Stomach smooth muscle (tissue), 2 donors: ENCODE results near the gene SUZ12.
"Not testable (repeated sequence)": the region's sequence is repeated elsewhere in the genome, so short reads cannot be mapped to it uniquely, and the experiment has no call there.

Experiments
- H3K27ac ChIP-seq: one replicate; pipeline ENCODE4 v1.7.0; 2013; ENCODE audit warnings: mild to moderate bottlenecking, low read length, inconsistent platforms
- H3K27me3 ChIP-seq, 2 donors: one replicate each; pipeline ENCODE4 v1.7.0; 2013; ENCODE audit warnings: low read length in 2 of 2; ENCODE audit not compliant: insufficient read depth in 2 of 2, control insufficient read depth in 1 of 2
- H3K36me3 ChIP-seq, 2 donors: one replicate each; pipeline ENCODE4 v1.7.0; 2013; ENCODE audit warnings: low read length in 2 of 2; ENCODE audit not compliant: control insufficient read depth in 2 of 2, insufficient read depth in 2 of 2
- H3K4me1 ChIP-seq: one replicate; pipeline ENCODE4 v1.7.0; 2013; ENCODE audit warnings: low read length; ENCODE audit not compliant: control insufficient read depth, insufficient read depth
- H3K4me3 ChIP-seq, 2 donors: one replicate each; pipeline ENCODE4 v1.7.0; 2013; ENCODE audit warnings: low read length in 2 of 2
- H3K9ac ChIP-seq, 2 donors: one replicate each; pipeline ENCODE4 v1.7.0; 2013; ENCODE audit warnings: low read length in 2 of 2, mild to moderate bottlenecking in 1 of 2
- H3K9me3 ChIP-seq, 2 donors: one replicate each; pipeline ENCODE4 v1.7.0; 2013; ENCODE audit warnings: low read length in 2 of 2; ENCODE audit not compliant: control insufficient read depth in 2 of 2
- donor health status: healthy.
- donor health status: Pancreatic carcinoma.

SUZ12 gene

DNA sequence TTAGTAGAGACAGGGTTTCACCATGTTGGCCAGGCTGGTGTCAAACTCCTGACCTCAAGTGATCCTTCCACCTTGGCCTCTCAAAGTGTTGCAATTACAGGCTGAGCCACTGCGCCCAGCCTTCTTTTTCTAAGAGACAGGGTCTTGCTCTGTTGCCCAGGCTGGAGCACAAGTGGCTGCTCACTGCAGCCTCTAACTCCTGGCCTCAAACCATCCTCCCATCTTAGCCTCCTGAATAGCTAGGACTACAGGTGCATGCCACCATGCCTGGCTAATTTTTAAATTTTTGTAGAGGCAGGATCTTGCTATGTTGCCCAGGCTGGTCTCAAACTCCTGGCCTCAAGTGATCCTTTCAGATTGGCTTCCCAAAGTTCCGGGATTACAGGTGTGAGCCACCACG lies 15.1 kb downstream of the SUZ12 start:
- not testable (repeated sequence) for H3K9me3 ChIP-seq, H3K4me3 ChIP-seq, H3K27me3 ChIP-seq, H3K9ac ChIP-seq, H3K36me3 ChIP-seq, H3K27ac ChIP-seq, H3K4me1 ChIP-seq

GRCh38 chr17:31964131-31964530 lies 27.3 kb downstream of the SUZ12 start:
- H3K4me1 ChIP-seq, H3K4me3 ChIP-seq, H3K27ac ChIP-seq, H3K9ac ChIP-seq, H3K27me3 ChIP-seq, H3K9me3 ChIP-seq, H3K36me3 ChIP-seq: not testable (repeated sequence)

DNA sequence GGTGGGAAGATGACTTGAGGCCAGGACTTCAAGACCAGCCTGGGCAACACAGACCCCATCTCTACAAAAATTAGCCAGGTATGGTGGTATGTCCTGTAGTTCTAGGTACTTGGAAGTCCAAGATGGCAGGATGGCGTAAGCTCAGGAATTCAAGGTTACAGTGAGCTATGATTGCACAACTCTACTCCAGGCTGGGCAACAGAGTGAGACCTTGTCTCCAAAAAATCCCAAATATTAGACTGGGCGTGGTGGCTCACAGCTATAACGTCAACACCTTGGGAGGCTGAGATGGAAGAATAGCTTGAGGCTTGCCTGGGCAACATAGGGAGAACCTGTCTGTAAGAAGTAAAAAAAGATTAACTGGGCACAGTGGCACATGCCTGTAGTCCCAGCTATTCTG lies 30.8 kb downstream of the SUZ12 start:
- no peak overlapping the region for H3K27ac ChIP-seq
- no peaks in the 10 kb centered on the region for H3K4me1 ChIP-seq
- peaks cover 5 to 8% of the 10 kb centered on the region in 2 donors for H3K36me3 ChIP-seq
- H3K9ac ChIP-seq = no peak overlapping the region
- no peaks in the 10 kb centered on the region for H3K27me3 ChIP-seq
- H3K4me3 ChIP-seq = no peak overlapping the region
- no peaks in the 10 kb centered on the region for H3K9me3 ChIP-seq

GRCh38 chr17:31970416-31970815 lies 33.6 kb downstream of the SUZ12 start:
- H3K4me3 ChIP-seq, H3K4me1 ChIP-seq: not testable (repeated sequence)

GRCh38 chr17:31974269-31975071 lies 37.7 kb downstream of the SUZ12 start:
- not testable (repeated sequence) for H3K27ac ChIP-seq, H3K27me3 ChIP-seq, H3K9me3 ChIP-seq, H3K4me3 ChIP-seq, H3K9ac ChIP-seq, H3K4me1 ChIP-seq, H3K36me3 ChIP-seq

More at GRCh38 chr17:31970416-31970815, 33.6 kb downstream of the SUZ12 start:
- not testable (repeated sequence) for H3K27ac ChIP-seq, H3K27me3 ChIP-seq, H3K36me3 ChIP-seq, H3K9ac ChIP-seq, H3K9me3 ChIP-seq

- not testable (repeated sequence) for H3K4me3 ChIP-seq, H3K9ac ChIP-seq, H3K27me3 ChIP-seq, H3K27ac ChIP-seq, H3K9me3 ChIP-seq, H3K4me1 ChIP-seq, H3K36me3 ChIP-seq
Measured at GRCh38 chr17:31975391-31975790, 38.6 kb downstream of the SUZ12 start.

DNA sequence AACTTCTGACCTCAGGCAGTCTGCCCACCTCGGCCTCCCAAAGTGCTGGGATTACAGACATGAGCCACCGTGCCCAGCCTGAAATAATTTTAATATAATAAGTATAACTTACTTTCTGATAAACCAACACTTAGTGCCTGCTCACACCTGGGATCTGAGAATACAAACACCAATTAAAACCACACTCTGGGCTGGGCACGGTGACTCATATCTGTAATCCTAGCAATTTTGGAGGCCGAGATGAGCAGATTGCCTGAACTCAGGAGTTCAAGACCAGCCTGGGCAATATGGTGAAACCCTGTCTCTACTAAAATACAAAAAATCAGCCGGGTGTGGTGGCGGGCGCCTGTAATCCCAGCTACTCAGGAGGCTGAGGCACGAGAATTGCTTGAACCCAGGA lies 55.0 kb downstream of the SUZ12 start:
- H3K4me1 ChIP-seq, H3K9ac ChIP-seq, H3K27ac ChIP-seq, H3K27me3 ChIP-seq, H3K9me3 ChIP-seq, H3K4me3 ChIP-seq: not testable (repeated sequence)
- peaks cover 18 to 24% of the 10 kb centered on the region in 2 donors for H3K36me3 ChIP-seq

DNA sequence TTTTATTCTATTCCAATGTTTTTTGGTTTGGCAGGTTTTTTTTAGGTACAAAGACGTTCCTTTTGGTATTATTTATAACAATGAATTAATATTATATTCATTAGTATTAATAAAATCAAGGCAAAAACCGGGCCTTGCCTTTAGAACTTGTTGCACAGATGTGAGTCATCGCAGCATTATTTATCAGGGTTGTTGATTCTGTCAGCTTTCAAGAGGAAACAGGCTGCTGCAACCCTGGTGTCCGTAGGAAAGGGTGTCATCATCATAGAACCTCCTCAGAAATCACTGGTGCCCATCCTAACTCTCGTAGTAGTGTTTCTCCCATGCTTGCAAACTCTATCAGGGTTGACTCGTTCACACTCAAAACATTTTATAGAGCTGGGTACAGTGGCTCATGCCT lies 60.2 kb downstream of the SUZ12 start:
- no peak overlapping the region for H3K4me3 ChIP-seq
- no peaks in the 10 kb centered on the region for H3K27me3 ChIP-seq
- H3K9me3 ChIP-seq = no peaks in the 10 kb centered on the region
- no peak overlapping the region for H3K9ac ChIP-seq
- H3K36me3 ChIP-seq = peaks cover 16 to 23% of the 10 kb centered on the region in 2 donors
- H3K27ac ChIP-seq = no peak overlapping the region
- H3K4me1 ChIP-seq = no peaks in the 10 kb centered on the region

GRCh38 chr17:32006957-32007462 lies 70.2 kb downstream of the SUZ12 start, which contains the start of gene LRRC37B:
Gene LRRC37B, plus strand, starts transcription at chr17:32007383. Its CDS starts 14,010 bp downstream, at chr17:32021393.
- Histone ChIP-seq H3K36me3 (no peaks in the 10 kb centered on the region), H3K27ac (no peak within 1 kb of the TSS), H3K27me3 (no peaks in the 10 kb centered on the region), H3K4me1 (peaks cover 11% of the 10 kb centered on the region), H3K4me3 (peak within 1 kb of the TSS; percentile 74 to 95), H3K9me3 (no peaks in the 10 kb centered on the region), H3K9ac (peak within 1 kb of the TSS; percentile 66 to 79)

GRCh38 chr17:32007463-32008298 lies 70.9 kb downstream of the SUZ12 start:
- no peaks in the 10 kb centered on the region for H3K9me3 ChIP-seq
- H3K9ac ChIP-seq = peak overlapping the region; percentile 64 to 79
- H3K27me3 ChIP-seq = no peaks in the 10 kb centered on the region
- no peak overlapping the region for H3K27ac ChIP-seq
- H3K36me3 ChIP-seq = no peaks in the 10 kb centered on the region
- peaks cover 11% of the 10 kb centered on the region for H3K4me1 ChIP-seq
- H3K4me3 ChIP-seq = peak overlapping the region; percentile 74 to 95

- no peaks in the 10 kb centered on the region for H3K9me3 ChIP-seq
- H3K27ac ChIP-seq = no peak overlapping the region
- peaks cover 11% of the 10 kb centered on the region for H3K4me1 ChIP-seq
- H3K36me3 ChIP-seq = no peaks in the 10 kb centered on the region
- no peaks in the 10 kb centered on the region for H3K27me3 ChIP-seq
- no peak overlapping the region for H3K9ac ChIP-seq
- peak overlapping the region; percentile 9 to 95 for H3K4me3 ChIP-seq
Measured at GRCh38 chr17:32009262-32009542, 72.4 kb downstream of the SUZ12 start.
